Measurements from ENCODE around the gene MAN1C1.
"Not testable (repeated sequence)": the region's sequence is repeated elsewhere in the genome, so short reads cannot be mapped to it uniquely, and the experiment has no call there.

MAN1C1 gene

DNA sequence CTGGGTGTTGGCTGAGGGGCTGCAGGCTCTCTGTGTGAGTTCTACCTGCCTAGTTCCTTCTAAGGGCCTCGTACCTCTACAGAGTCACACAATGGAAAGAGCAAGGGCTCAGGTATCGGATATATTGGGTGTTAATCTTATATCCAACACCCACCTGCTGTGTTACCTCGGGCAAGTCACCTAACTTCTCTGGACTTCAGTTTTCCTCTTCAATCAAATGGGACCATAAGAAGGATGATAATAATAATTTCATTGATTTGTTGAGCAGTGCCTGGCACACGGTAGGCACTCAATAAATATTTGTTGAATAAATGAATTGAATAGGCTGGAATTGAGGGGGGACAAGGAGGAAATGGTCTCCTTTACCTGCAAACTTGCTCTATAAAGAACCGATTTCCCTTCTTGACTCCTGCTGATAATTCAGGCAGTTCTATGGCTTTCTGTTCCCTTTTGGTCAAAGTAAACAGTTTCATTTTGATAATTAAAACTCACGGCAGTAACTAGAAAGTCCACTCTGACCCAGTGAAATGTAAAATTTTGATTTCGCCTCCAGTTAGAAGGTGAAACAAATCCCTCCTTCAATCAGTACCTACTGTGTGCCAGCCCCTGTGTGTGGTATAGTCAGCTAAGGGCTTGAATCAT is 16.5 kb upstream of the MAN1C1 start:
- no peaks in the 10 kb centered on the region for H3K4me1 ChIP-seq (ENCODE audit: control insufficient read depth, insufficient read depth, low read length)
- H3K9me3 ChIP-seq (ENCODE audit: control insufficient read depth, insufficient read depth, low read length) = no peaks in the 10 kb centered on the region
- H3K4me3 ChIP-seq (ENCODE audit: low read length) = no peak overlapping the region
- no CpG with 5 or more reads among the region's 7 CpGs for whole genome bisulfite sequencing (ENCODE audit: insufficient coverage, insufficient read length)
- no peak overlapping the region for H3K27ac ChIP-seq (ENCODE audit: low read length)
- no peak for DNase-seq (ENCODE audit: low read depth, low spot score)
- H3K36me3 ChIP-seq (ENCODE audit: control insufficient read depth, insufficient read depth, low read length) = no peaks in the 10 kb centered on the region
- H3K27me3 ChIP-seq (ENCODE audit: control insufficient read depth, insufficient read depth, low read length) = no peaks in the 10 kb centered on the region

DNA sequence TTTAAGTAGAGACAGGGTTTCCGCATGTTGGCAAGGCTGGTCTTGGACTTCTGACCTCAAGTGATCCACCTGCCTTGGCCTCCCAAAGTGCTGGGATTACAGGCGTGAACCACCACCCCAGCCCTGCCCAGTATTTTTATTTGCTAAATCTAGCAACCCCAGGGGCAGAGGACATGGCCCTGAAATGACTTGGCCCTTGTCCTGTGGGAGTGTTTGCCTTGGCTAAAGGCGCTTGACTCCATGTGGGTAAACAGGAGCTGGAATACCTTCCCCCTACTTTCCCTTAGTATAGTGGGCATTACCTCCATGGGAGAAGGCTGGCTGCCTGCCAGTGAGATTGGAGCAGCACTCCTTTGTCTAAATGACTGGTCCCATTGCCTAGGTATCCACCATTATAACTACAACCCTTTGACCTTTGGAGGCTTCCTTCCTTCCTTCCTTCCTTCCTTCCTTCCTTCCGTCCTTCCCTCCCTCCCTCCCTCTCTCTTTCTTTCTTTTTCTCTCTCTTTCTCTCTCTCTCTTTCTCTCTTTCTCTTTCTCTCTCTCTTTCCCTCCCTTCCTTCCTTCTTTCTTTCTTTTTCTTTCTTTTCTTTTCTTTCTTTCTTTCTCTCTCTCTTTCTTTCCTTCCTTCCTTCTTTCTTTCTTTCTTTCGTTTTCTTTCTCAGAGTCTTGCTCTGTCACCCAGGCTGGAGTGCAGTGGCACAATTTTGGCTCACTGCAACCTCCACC is 15.5 kb upstream of the MAN1C1 start:
- not testable (repeated sequence) for DNase-seq (ENCODE audit: low read depth, low spot score); H3K27ac ChIP-seq (ENCODE audit: low read length)
- no CpG with 5 or more reads among the region's 5 CpGs for WGBS (ENCODE audit: insufficient coverage, insufficient read length)

DNA sequence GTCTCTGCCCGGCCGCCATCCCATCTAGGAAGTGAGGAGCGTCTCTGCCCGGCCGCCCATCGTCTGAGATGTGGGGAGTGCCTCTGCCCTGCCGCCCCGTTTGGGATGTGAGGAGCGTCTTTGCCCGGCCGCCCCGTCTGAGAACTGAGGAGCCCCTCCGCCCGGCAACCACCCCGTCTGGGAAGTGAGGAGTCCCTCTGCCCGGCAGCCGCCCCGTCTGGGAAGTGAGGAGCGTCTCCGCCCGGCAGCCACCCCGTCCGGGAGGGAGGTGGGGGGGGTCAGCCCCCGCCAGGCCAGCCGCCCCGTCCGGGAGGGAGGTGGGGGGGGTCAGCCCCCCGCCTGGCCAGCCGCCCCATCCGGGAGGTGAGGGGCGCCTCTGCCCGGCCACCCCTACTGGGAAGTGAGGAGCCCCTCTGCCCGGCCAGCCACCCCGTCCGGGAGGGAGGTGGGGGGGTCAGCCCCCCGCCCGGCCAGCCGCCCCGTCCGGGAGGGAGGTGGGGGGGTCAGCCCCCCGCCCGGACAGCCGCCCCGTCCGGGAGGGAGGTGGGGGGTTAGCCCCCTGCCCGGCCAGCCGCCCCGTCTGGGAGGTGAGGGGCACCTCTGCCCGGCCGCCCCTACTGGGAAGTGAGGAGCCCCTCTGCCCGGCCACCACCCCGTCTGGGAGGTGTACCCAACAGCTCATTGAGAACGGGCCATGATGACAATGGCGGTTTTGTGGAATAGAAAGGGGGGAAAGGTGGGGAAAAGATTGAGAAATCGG is 12.6 kb upstream of the MAN1C1 start:
- not testable (repeated sequence) for DNase-seq (ENCODE audit: low read depth, low spot score); H3K4me1 ChIP-seq (ENCODE audit: control insufficient read depth, insufficient read depth, low read length)

More for the DNA sequence above, 15.5 kb upstream of the MAN1C1 start:
- H3K27me3 ChIP-seq (ENCODE audit: control insufficient read depth, insufficient read depth, low read length); H3K9me3 ChIP-seq (ENCODE audit: control insufficient read depth, insufficient read depth, low read length); H3K36me3 ChIP-seq (ENCODE audit: control insufficient read depth, insufficient read depth, low read length); H3K4me1 ChIP-seq (ENCODE audit: control insufficient read depth, insufficient read depth, low read length); H3K4me3 ChIP-seq (ENCODE audit: low read length): not testable (repeated sequence)

DNA sequence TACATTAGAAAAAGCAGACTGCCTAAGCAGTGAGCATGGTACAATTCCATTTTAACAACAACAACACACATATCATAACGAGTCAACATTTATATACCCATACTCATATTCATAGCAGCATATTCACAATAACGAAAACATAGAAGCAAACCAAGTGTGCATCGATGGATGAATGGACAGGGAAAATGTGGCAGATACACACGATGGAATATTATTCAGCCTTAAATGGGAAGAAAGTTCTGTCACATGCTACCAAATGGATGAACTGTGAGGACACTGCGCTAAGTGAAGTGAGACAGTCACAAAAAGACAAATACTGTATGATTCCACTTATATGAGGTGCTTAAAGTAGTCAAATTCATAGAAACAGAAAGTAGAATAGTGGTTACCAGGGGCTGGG is 9.5 kb upstream of the MAN1C1 start:
- no peak for DNase-seq (ENCODE audit: low read depth, low spot score)
- no peak overlapping the region for H3K27ac ChIP-seq (ENCODE audit: low read length)
- no peak overlapping the region for H3K4me3 ChIP-seq (ENCODE audit: low read length)
- no peaks in the 10 kb centered on the region for H3K27me3 ChIP-seq (ENCODE audit: control insufficient read depth, insufficient read depth, low read length)
- no peaks in the 10 kb centered on the region for H3K36me3 ChIP-seq (ENCODE audit: control insufficient read depth, insufficient read depth, low read length)
- 100% methylated on average over 2 of the region's 5 CpGs for WGBS (ENCODE audit: insufficient coverage, insufficient read length)
- no peaks in the 10 kb centered on the region for H3K4me1 ChIP-seq (ENCODE audit: control insufficient read depth, insufficient read depth, low read length)
- H3K9me3 ChIP-seq (ENCODE audit: control insufficient read depth, insufficient read depth, low read length) = no peaks in the 10 kb centered on the region

More for the DNA sequence above, 12.6 kb upstream of the MAN1C1 start:
- H3K4me3 ChIP-seq (ENCODE audit: low read length); H3K27me3 ChIP-seq (ENCODE audit: control insufficient read depth, insufficient read depth, low read length); H3K9me3 ChIP-seq (ENCODE audit: control insufficient read depth, insufficient read depth, low read length); H3K36me3 ChIP-seq (ENCODE audit: control insufficient read depth, insufficient read depth, low read length); H3K27ac ChIP-seq (ENCODE audit: low read length): not testable (repeated sequence)
- no CpG with 5 or more reads among the region's 55 CpGs for WGBS (ENCODE audit: insufficient coverage, insufficient read length)

DNA sequence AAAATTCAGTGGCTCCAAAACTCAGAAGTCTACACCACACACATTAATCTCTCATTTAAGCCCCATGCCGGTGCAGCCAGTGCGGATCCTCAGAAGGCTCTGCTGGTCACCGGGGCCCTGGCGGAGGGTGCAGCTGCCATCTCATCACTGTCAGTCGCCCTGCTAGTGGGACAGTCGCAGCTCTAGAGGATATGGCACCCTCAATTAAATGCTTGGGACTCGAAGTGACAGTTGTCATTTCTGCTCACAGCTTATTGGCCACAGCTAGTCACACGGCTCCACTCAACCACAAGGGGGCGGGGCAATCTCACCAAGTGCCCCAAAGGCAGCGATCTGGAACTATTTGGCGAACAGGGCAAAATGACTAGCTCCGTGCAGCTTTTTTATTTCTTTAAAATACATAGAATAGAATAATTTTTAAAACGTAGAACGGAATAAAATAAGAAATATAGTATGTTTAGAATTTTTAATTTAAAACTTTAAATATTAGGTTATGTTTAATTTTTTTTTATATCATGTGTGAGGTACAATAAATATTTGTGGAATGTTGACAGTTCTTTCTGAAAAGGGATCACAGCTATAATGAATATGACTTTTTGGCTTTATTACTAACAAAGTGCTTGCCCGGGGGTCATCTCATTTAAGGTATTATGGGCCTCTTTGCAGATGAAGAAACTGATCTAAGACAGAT is 8.0 kb upstream of the MAN1C1 start:
- Histone ChIP-seq H3K4me1 (ENCODE audit: control insufficient read depth, insufficient read depth, low read length) (no peaks in the 10 kb centered on the region), H3K27ac (ENCODE audit: low read length) (no peak overlapping the region), H3K9me3 (ENCODE audit: control insufficient read depth, insufficient read depth, low read length) (no peaks in the 10 kb centered on the region), H3K4me3 (ENCODE audit: low read length) (no peak overlapping the region), H3K27me3 (ENCODE audit: control insufficient read depth, insufficient read depth, low read length) (no peaks in the 10 kb centered on the region), H3K36me3 (ENCODE audit: control insufficient read depth, insufficient read depth, low read length) (no peaks in the 10 kb centered on the region)
- no peak for DNase-seq (ENCODE audit: low read depth, low spot score)
- WGBS (ENCODE audit: insufficient coverage, insufficient read length) = no CpG with 5 or more reads among the region's 15 CpGs

DNA sequence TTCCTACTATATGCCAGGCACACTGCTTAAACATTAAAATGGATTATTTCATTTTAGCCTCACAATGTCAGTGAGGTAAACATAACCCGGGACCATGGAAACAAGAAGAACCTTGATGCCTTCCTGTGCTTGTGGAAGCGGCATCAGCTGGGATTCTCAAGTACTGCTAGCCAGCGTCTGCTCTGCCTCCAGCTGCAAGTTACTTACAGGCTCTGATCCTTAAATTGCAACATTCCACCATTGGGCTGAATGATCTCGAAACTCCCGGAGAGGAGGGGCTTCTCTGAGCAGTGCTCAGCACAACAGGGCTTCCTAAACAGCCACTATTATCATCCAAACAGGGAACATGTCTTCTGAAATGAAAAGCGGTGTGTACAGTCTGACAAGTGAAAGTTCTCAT is 6.7 kb upstream of the MAN1C1 start:
- H3K4me3 ChIP-seq (ENCODE audit: low read length) = no peak overlapping the region
- no CpG with 5 or more reads among the region's 6 CpGs for WGBS (ENCODE audit: insufficient coverage, insufficient read length)
- H3K27me3 ChIP-seq (ENCODE audit: control insufficient read depth, insufficient read depth, low read length) = no peaks in the 10 kb centered on the region
- no peaks in the 10 kb centered on the region for H3K4me1 ChIP-seq (ENCODE audit: control insufficient read depth, insufficient read depth, low read length)
- DNase-seq (ENCODE audit: low read depth, low spot score) = no peak
- no peak overlapping the region for H3K27ac ChIP-seq (ENCODE audit: low read length)
- no peaks in the 10 kb centered on the region for H3K9me3 ChIP-seq (ENCODE audit: control insufficient read depth, insufficient read depth, low read length)
- H3K36me3 ChIP-seq (ENCODE audit: control insufficient read depth, insufficient read depth, low read length) = no peaks in the 10 kb centered on the region

DNA sequence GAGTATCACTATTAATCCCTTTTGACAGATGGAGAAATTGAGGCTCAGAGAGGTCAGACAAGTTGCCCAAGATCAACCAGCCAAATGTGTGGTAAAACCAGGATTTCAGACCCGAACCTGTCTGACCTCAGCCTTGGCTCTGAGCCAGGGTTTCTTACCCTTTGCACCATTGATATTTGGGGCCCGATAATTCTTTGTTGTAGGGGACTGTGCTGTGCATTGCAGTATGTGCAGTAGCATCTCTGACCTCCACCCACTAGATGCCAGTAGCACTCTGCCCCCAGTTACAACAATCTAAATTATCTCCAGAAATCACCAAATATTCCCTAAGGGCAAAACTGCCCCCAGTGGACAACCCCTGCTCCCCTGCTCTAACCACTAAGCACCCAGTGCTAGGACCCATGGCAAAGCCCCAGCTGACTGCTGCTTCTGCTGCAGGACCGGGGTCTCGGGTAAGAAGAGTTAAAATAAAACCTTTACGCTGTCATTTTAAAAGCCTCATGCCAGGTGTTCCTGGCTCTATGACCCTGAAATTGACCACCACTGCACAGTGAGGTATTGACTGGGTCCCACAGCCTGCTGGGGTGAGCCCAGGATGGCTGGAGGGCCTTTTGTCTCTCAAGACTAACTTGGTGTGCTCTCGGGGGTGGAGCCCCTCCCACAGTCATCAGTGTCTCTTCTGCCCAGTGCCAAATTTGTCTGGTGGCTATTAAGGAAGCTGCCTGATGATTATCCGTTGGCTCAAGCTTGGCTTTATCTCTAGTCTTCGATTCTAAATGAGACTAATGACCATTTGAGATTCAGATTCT is 5.6 kb upstream of the MAN1C1 start:
- H3K9me3 ChIP-seq (ENCODE audit: control insufficient read depth, insufficient read depth, low read length) = no peaks in the 10 kb centered on the region
- no CpG with 5 or more reads among the region's 8 CpGs for WGBS (ENCODE audit: insufficient coverage, insufficient read length)
- no peak for DNase-seq (ENCODE audit: low read depth, low spot score)
- no peaks in the 10 kb centered on the region for H3K27me3 ChIP-seq (ENCODE audit: control insufficient read depth, insufficient read depth, low read length)
- no peak overlapping the region for H3K27ac ChIP-seq (ENCODE audit: low read length)
- H3K36me3 ChIP-seq (ENCODE audit: control insufficient read depth, insufficient read depth, low read length) = no peaks in the 10 kb centered on the region
- H3K4me1 ChIP-seq (ENCODE audit: control insufficient read depth, insufficient read depth, low read length) = no peaks in the 10 kb centered on the region
- no peak overlapping the region for H3K4me3 ChIP-seq (ENCODE audit: low read length)

DNA sequence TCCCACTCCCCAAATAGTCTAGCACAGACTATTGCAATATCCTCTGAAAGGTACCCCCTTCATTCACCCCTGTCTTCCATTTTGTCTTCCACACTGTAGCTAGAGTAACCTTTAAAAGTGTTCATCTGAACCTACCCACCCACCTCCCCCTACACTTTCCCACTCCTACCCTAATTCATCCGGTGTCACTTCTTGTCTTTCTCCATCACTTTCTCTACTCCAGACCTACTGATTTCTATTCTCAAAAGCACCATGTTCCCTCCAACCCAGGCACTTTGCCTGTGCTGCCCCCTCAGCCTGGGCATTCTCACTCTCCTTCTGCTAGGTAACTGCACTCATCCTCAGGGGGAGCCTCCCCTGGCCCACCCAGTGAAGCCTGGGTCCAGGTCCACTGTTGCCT is 4.7 kb upstream of the MAN1C1 start:
- no peaks in the 10 kb centered on the region for H3K27me3 ChIP-seq (ENCODE audit: control insufficient read depth, insufficient read depth, low read length)
- H3K36me3 ChIP-seq (ENCODE audit: control insufficient read depth, insufficient read depth, low read length) = no peaks in the 10 kb centered on the region
- H3K9me3 ChIP-seq (ENCODE audit: control insufficient read depth, insufficient read depth, low read length) = no peaks in the 10 kb centered on the region
- H3K27ac ChIP-seq (ENCODE audit: low read length) = no peak overlapping the region
- no peaks in the 10 kb centered on the region for H3K4me1 ChIP-seq (ENCODE audit: control insufficient read depth, insufficient read depth, low read length)
- H3K4me3 ChIP-seq (ENCODE audit: low read length) = no peak overlapping the region
- WGBS (ENCODE audit: insufficient coverage, insufficient read length) = 100% methylated on average over 1 of the region's 1 CpG
- DNase-seq (ENCODE audit: low read depth, low spot score) = no peak

DNA sequence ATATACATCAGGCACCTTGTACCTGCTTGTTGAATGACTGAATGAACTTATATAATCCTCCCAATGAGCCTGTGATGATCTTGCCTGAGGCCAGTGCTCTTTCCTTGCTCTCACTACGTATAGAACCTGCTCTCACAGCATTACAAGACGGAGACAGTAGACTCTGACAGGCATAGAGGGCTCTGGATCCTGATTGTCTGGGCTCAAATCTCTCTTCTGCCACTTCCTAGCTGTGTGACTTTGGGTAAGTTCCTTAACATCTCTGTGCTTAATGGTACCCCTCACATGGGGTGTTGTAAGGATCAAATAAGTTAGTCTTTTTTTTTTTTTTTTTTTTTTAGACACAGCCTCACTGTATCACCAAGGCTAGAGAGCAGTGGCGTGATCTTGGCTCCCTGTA is 4.2 kb upstream of the MAN1C1 start:
- no peak overlapping the region for H3K27ac ChIP-seq (ENCODE audit: low read length)
- no CpG with 5 or more reads among the region's 3 CpGs for WGBS (ENCODE audit: insufficient coverage, insufficient read length)
- H3K27me3 ChIP-seq (ENCODE audit: control insufficient read depth, insufficient read depth, low read length) = no peaks in the 10 kb centered on the region; the same call in 1 of the 2 replicates
- H3K4me1 ChIP-seq (ENCODE audit: control insufficient read depth, insufficient read depth, low read length) = no peaks in the 10 kb centered on the region
- H3K9me3 ChIP-seq (ENCODE audit: control insufficient read depth, insufficient read depth, low read length) = no peaks in the 10 kb centered on the region
- no peaks in the 10 kb centered on the region for H3K36me3 ChIP-seq (ENCODE audit: control insufficient read depth, insufficient read depth, low read length)
- no peak for DNase-seq (ENCODE audit: low read depth, low spot score)
- H3K4me3 ChIP-seq (ENCODE audit: low read length) = no peak overlapping the region

DNA sequence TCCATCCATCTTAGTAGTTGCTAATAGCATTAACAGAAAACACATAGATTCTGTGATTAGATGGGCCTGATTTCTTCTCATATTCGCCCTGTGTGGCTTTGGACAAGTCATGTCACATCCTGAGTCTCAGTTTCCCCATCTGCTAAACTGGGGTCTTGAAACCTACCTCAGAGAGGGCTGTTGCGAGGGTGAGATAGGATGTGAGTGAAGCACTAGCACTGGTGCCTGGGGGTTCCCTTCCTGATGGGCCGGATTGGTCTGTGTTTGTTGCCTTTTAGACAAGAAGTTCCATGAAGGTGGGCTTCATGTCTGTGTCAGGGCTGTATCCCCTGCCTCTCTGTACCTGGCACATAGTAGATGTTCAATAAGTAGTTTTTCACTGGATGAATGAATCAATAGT is 3.5 kb upstream of the MAN1C1 start:
- Histone ChIP-seq H3K9me3 (ENCODE audit: control insufficient read depth, insufficient read depth, low read length) (no peaks in the 10 kb centered on the region), H3K4me1 (ENCODE audit: control insufficient read depth, insufficient read depth, low read length) (no peaks in the 10 kb centered on the region), H3K36me3 (ENCODE audit: control insufficient read depth, insufficient read depth, low read length) (no peaks in the 10 kb centered on the region), H3K27me3 (ENCODE audit: control insufficient read depth, insufficient read depth, low read length) (peaks cover 3% of the 10 kb centered on the region; the same call in 1 of the 2 replicates), H3K4me3 (ENCODE audit: low read length) (no peak overlapping the region), H3K27ac (ENCODE audit: low read length) (no peak overlapping the region)
- no CpG with 5 or more reads among the region's 3 CpGs for WGBS (ENCODE audit: insufficient coverage, insufficient read length)
- no peak for DNase-seq (ENCODE audit: low read depth, low spot score)
